GM10248 (cell line): Measurements from ENCODE around the gene SLC49A3.

ENCODE experiments used
- CTCF ChIA-PET: fragments of 300-600 bp; sonication (Branson Sonifier 250); formaldehyde crosslinking; extraction: SDS; loops from one replicate; lab custom pipeline; 2021; ENCODE audit warnings: antibody characterized with exemption; lab: Yijun Ruan, JAX
- POLR2A ChIA-PET: fragments of 350-650 bp; sonication (Branson Sonifier 250); formaldehyde crosslinking; extraction: SDS; loops from one replicate; lab custom pipeline; 2020; ENCODE audit warnings: antibody characterized with exemption; lab: Yijun Ruan, JAX
- DNase-seq: peaks from one replicate; pipeline ENCODE4 v3.0.0; 2012; ENCODE audit errors: extremely low spot score
- TF ChIP-seq, protein P1 (sequence below): IDR thresholded peaks from 2 replicates; pipeline ENCODE4 v1.5.1; 2012; ENCODE audit warnings: mild to moderate bottlenecking, low read depth; ENCODE audit errors: extremely low read depth, missing control alignments, control extremely low read depth

Gene SLC49A3

DNA sequence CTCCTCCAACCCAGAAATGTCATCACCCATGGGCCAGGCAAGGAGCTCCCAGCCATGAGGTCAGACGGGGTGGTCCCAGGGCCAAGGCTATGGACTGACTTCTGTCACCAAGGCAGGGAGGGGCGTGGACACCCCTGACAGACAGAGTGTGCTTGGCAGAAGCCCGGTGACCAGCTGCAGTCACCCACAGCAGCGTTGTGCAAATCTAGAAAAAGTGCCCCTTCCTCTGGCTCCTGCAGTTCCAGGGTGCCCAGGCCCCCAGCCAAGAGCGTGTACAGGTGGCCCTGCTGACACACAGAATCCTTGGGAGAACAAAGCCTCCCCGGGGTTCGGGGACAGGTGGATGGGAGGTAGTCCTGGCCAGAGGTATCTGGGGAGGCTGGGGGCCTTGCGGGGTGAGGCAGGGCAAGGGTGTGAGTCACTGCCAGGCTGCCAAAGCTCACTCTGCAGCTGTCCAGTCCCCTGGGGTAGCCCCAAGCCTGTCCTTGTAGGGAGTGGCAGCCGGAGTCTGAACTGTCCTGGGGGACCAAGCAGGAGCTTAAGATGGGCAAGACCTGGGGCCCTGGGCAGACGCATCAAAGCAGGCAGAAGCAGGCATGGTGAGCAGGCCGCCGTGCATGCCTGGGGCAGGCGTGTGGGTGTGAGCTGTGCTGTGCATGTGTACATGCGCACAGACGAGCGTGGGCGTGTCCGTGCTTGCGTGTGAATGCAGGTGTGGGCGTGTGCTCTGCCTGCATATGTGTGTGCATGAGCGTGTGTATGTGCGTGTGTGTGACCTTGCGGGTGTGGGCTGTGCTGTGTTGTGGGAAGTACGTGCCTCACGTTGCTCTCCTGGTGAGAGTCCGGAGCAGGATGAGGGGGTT, 11.3 kb downstream of the SLC49A3 start:
- CTCF ChIA-PET, result interaction anchor here (1.2 to 1.5 kb wide), 2 partner anchors 9 to 65 kb away, joined by 3 to 4 read pairs; no protein-coding TSS in a partner anchor
- no peak for DNase-seq
- TF ChIP-seq, protein P1, sequence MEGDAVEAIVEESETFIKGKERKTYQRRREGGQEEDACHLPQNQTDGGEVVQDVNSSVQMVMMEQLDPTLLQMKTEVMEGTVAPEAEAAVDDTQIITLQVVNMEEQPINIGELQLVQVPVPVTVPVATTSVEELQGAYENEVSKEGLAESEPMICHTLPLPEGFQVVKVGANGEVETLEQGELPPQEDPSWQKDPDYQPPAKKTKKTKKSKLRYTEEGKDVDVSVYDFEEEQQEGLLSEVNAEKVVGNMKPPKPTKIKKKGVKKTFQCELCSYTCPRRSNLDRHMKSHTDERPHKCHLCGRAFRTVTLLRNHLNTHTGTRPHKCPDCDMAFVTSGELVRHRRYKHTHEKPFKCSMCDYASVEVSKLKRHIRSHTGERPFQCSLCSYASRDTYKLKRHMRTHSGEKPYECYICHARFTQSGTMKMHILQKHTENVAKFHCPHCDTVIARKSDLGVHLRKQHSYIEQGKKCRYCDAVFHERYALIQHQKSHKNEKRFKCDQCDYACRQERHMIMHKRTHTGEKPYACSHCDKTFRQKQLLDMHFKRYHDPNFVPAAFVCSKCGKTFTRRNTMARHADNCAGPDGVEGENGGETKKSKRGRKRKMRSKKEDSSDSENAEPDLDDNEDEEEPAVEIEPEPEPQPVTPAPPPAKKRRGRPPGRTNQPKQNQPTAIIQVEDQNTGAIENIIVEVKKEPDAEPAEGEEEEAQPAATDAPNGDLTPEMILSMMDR, result no peak
- POLR2A ChIA-PET, result no interaction called here

DNA sequence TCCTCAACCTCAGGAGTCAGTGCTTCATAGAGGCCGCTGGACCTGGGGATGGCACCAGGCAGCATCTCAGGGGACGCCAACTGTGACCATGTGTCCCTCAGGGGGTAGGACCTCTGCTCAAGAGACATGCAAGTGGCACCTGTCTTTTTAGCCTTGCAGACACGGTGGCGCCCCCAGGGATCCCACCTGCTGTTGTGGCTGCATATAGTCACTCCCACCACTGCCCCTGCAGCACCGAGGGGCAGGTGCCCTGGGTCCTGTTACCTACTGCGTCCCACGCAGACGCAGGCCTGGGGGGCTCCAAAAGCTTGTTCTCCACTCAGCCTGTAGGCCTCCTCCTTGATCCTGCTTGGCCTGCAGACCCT, 12.1 kb downstream of the SLC49A3 start:
- DNase-seq, result no peak
- CTCF ChIA-PET, result interaction anchor here (1.2 to 1.5 kb wide), 3 partner anchors 14 to 311 kb away, joined by 3 to 4 read pairs (median 4); no protein-coding TSS in a partner anchor
- TF ChIP-seq, protein P1, result no peak
- POLR2A ChIA-PET, result no interaction called here

DNA sequence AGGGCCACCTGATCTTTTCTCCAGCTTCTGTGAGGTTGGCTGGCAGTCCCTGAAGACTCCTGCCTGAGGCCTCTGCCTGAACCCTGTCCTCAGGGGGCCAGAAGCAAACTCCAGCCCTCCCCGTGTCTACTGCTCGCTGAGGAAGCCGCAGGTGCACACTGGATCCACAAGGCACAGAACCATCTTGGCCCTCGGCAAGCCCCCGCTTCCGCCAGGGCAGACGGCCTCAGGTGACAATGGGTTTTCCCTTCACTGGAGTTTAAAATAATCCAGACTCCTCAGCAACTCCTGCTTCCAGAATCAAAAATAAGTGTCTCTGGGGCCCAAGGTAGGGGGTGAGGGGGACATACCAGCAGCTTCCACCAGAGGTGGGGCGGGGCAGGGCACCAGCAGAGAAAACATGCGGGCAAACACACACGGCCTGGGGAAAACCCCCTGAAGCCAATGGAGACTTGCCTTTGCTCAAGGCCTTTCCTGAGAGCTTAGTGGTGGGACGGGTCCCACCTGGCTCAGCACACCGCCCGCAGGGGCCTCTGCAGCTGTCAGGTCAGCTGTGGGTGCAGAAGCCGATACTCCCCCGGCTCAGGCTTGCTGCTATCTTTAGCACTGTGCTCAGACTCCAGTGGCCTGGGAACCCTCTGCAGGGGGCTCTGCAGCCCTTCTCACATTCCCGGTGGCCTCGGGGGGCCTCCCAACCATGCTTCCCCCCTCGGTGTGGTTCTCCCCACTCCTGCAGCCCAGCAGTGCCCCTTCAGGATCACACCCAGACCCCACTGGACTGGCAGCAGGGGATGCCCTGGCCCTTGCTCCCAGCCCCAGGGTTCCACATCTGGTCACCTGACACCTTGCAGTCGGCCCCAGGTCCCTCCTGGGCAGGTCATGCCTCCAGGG, 12.7 kb downstream of the SLC49A3 start:
- POLR2A ChIA-PET, result interaction anchor here (0.5 kb wide), 1 partner anchor 165 kb away, joined by 3 read pairs; no protein-coding TSS in a partner anchor
- CTCF ChIA-PET, result interaction anchor here (1.2 to 3.2 kb wide), 6 partner anchors 8 to 311 kb away, joined by 3 to 22 read pairs (median 9); no protein-coding TSS in a partner anchor

DNA sequence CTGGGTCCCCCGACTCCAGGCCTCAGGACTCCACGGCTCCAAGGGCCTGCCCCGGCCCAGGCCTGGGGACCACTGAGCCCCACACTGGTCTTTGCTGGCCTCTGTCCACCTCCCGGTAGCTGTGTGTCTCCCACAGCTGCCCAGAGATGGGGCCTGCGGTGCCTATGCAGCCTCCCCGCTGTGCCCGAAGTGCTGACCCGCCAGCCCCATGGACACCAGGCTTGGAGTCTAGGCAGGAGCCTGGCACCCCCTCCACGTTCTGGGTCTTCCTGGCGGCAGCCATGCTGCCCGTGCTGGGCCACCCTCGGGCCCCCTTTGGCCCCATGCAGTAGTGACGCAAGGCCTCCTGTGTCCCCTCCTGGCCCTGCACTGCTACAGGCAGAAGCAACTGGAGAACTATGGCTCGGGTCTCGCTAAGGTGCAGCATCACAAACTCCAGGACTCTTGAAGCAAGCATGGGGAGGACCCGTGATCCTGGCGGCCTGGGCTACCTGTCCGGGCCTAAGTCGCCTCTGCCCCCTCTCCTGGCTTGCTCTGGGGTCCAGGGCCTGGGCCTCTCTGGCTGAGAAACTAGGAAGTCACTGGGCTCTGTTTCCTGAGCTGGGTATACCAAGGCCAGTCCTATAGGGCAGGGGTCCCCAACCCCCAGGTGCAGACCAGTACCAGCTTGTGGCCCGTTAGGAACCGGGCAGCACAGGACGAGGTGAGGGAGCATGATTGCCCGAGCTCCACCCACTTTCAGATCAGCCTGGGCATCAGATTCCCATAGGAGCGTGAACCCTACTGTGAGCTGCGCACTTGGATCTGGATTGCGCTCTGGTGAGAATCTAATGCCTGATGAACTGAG, 13.7 kb downstream of the SLC49A3 start:
- ChIA-PET POLR2A (interaction anchor here (0.5 kb wide), 1 partner anchor 164 kb away, joined by 3 read pairs; no protein-coding TSS in a partner anchor), CTCF (interaction anchor here (1.0 to 3.2 kb wide), 7 partner anchors 9 to 312 kb away, joined by 3 to 22 read pairs (median 7); no protein-coding TSS in a partner anchor)
- no peak for DNase-seq

More for the DNA sequence above, 12.7 kb downstream of the SLC49A3 start:
- peak; percentile 75 for DNase-seq
- TF ChIP-seq, protein P1, result no peak

DNA sequence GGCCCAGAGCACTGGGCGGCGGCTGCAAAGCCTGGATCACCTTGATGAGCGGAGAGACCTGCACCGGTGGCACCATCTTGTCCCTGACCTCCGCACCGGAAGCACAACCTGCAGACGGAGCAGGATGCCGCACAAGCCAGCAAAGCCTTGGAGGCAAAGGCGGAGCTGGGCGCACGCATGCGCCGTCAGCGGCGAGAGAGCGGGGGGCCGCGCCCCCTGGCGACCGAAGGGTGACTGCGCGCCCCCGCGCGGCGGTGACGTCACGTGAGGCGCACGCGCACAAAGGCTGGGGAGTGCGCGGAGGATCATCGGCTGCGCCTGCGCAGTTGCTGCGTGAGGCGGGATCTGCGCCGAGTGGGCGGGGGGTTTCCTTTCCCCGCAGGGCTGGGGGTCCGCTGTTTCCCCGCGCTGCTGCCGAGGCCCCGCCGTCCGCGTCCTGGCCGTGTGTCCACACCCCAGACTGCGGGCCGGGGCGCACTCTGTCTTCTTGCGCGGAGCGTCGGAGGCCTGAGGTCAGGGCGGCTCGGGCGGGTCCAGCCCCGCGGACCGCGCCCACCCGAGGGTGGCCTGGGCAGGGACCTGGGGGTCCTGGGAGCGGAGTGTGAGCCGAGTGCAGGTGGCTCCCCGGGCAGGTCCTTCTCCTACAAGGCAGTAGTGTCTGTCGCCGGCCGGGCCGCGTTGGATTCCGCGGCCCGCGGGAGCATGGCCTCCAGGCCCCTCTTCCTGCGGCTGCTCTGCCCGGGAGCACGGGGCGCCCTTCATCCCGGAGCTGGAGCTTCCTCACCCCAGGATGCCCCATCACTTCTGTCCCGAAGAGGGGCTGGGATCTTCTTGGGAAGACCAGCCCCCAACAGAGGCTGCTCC, 14.5 kb downstream of the SLC49A3 start, which contains the start of the genes ATP5ME and MYL5:
Gene ATP5ME (minus strand): TSS at position 105 of the 864 bp plus-strand sequence. CDS start 29 bp downstream, at position 76.
Gene MYL5 (plus strand): TSS at position 371 of the 864 bp plus-strand sequence. CDS start 3,485 bp downstream, outside the sequence.
- TF ChIP-seq, protein P1, result peak; percentile 90
- POLR2A ChIA-PET, result interaction anchor here (0.5 kb wide), 1 partner anchor 24 kb away, joined by 4 read pairs; no protein-coding TSS in a partner anchor
- DNase-seq, result peak; percentile 100
- CTCF ChIA-PET, result interaction anchor here (0.7 to 3.2 kb wide), 9 partner anchors 10 to 256 kb away, joined by 3 to 22 read pairs (median 4); no protein-coding TSS in a partner anchor

More for the DNA sequence above, 13.7 kb downstream of the SLC49A3 start:
- TF ChIP-seq, protein P1, result no peak
